DND-41 (cell line): ENCODE measurements around the gene STAC2.
A peak's percentile ranks its signal among the peaks of the same experiment; 100 is the strongest.

ENCODE experiments used
- ATAC-seq: fragments of 200-7000 bp; cut with Tn5 transposase; 3 replicates; pipeline ENCODE4 v1.9.1; 2021; ENCODE audit warnings: low read depth; ENCODE audit not compliant: insufficient read depth
- DNase-seq: peaks from one replicate; pipeline ENCODE4 v3.0.0-alpha.2; 2020
- H2AFZ ChIP-seq: 2 replicates; pipeline ENCODE4 v1.6.0; 2012; ENCODE audit warnings: low read depth, low read length
- H3K27ac ChIP-seq: 2 replicates; pipeline ENCODE4 v1.5.1; 2012; ENCODE audit warnings: low read length, inconsistent platforms
- H3K27me3 ChIP-seq: fragments of 200-600 bp; sonication (generic); 2 replicates; pipeline ENCODE4 v1.6.0; 2012; ENCODE audit warnings: low read length, mild to moderate bottlenecking, inconsistent platforms; ENCODE audit not compliant: insufficient read depth, poor library complexity
- H3K36me3 ChIP-seq: 2 replicates; pipeline ENCODE4 v1.5.1; 2012; ENCODE audit warnings: low read length, inconsistent platforms; ENCODE audit not compliant: insufficient read depth
- H3K4me1 ChIP-seq: 2 replicates; pipeline ENCODE4 v1.5.1; 2012; ENCODE audit warnings: mild to moderate bottlenecking, low read length; ENCODE audit not compliant: insufficient read depth
- H3K4me2 ChIP-seq: 2 replicates; pipeline ENCODE4 v1.6.0; 2012; ENCODE audit warnings: mild to moderate bottlenecking, moderate library complexity, low read length, inconsistent platforms; ENCODE audit not compliant: insufficient read depth
- H3K4me3 ChIP-seq, 2 experiments: fragments of 200-600 bp in 1 of 2; shearing (Covaris generic) in 1 of 2; 2 replicates each; pipeline ENCODE4 v1.5.1; 2012 to 2016; ENCODE audit warnings: inconsistent platforms in 2 of 2, low read length in 2 of 2, mild to moderate bottlenecking in 2 of 2, low read depth in 1 of 2, moderate library complexity in 1 of 2
- H3K79me2 ChIP-seq: 2 replicates; pipeline ENCODE4 v1.6.0; 2012; ENCODE audit warnings: low read length, inconsistent platforms; ENCODE audit not compliant: insufficient read depth
- H3K9ac ChIP-seq: 2 replicates; pipeline ENCODE4 v1.6.0; 2012; ENCODE audit warnings: low read depth, mild to moderate bottlenecking, inconsistent platforms, low read length, moderate library complexity
- H3K9me3 ChIP-seq: 2 replicates; pipeline ENCODE4 v1.5.1; 2012; ENCODE audit warnings: low read length, moderate library complexity, mild to moderate bottlenecking, inconsistent platforms; ENCODE audit not compliant: insufficient read depth, severe bottlenecking
- H4K20me1 ChIP-seq: 2 replicates; pipeline ENCODE4 v1.6.0; 2012; ENCODE audit warnings: low read length; ENCODE audit not compliant: insufficient read depth
- EZH2 ChIP-seq: IDR thresholded peaks from 3 replicates; pipeline ENCODE4 v1.6.1; 2012; ENCODE audit warnings: borderline replicate concordance, low read depth, mild to moderate bottlenecking, moderate library complexity, low read length, inconsistent platforms; ENCODE audit not compliant: severe bottlenecking
- TF ChIP-seq, protein P1 (sequence below): IDR thresholded peaks from 2 replicates; pipeline ENCODE4 v1.5.1; 2012; ENCODE audit warnings: borderline replicate concordance, low read length, moderate library complexity, mild to moderate bottlenecking; ENCODE audit not compliant: poor library complexity, severe bottlenecking; ENCODE audit errors: extremely low read depth

The STAC2 gene

DNA sequence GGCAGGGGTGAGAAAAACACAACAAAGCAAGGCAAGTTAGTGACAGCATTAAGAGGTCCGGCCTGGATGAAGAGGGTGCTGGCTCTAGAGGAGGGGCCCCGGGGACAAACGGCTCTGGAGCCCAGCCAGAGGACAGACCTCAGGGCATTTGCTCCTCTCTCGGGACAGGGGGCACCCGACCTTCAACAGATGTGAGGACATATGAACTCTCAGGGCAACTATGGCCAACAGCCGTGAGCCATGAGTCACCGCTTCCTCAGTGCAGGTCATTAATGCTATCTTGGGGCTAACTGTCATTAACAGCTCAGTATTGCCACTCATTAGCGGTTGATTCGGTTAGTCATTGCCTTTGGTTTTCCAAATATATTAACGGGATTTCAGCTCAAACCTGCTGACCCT is 50.1 kb downstream of the STAC2 start:
- no peak for DNase-seq
- H3K4me1 ChIP-seq, result peaks cover 46% of the 10 kb centered on the region

DNA sequence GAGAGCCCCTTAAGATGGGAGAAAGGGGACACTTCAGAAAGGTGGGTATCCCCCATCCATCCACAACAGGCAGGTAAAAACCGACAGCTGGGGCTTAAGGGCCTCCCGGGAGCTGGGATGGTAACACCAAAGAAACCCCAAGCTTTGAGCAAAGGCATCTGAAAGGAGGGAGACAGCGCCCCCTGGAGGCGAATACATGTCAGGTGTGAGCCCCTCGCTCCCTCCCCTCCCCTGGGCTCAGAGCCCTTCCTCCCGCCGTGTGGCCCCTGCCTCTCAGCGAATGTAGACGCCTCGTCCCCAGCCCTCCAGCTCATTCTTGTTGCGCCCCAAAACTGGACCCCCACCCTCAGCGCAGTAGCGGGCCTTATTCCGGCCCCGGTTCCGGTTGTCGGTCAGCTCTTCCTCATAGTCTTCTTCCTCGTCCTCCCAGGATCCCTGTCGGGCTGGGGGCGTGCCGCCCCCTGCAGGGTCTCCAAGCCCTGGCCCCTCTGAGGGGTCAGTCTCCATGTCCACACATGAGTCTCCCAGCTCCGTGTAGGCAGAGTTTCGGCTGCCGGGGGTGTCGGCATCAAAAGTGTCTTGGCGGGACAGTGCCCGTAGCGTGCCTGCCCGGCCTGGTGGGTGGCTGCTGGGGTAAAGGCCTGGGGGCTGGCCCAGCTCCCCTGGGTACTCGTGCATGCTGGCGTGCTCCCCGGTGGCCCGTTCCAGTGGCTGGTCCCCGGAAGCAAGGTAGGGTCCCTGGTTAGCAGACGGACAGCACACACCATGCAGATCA is 50.6 kb downstream of the STAC2 start:
- TF ChIP-seq, protein P1, sequence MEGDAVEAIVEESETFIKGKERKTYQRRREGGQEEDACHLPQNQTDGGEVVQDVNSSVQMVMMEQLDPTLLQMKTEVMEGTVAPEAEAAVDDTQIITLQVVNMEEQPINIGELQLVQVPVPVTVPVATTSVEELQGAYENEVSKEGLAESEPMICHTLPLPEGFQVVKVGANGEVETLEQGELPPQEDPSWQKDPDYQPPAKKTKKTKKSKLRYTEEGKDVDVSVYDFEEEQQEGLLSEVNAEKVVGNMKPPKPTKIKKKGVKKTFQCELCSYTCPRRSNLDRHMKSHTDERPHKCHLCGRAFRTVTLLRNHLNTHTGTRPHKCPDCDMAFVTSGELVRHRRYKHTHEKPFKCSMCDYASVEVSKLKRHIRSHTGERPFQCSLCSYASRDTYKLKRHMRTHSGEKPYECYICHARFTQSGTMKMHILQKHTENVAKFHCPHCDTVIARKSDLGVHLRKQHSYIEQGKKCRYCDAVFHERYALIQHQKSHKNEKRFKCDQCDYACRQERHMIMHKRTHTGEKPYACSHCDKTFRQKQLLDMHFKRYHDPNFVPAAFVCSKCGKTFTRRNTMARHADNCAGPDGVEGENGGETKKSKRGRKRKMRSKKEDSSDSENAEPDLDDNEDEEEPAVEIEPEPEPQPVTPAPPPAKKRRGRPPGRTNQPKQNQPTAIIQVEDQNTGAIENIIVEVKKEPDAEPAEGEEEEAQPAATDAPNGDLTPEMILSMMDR, result peak; percentile 96
- TF ChIP-seq EZH2, result no peak
- Histone ChIP-seq H3K36me3 (peaks cover 42% of the 10 kb centered on the region), H4K20me1 (no peaks in the 10 kb centered on the region), H3K79me2 (no peaks in the 10 kb centered on the region), H3K9ac (0 out of 2 replicates have a peak overlapping the region, but pooled peaks have one; percentile 50), H3K27ac (peak overlapping the region; percentile 97), H2AFZ (no peak overlapping the region), H3K27me3 (no peaks in the 10 kb centered on the region), H3K4me2 (no peak overlapping the region; the same call in 1 of the 2 replicates), H3K9me3 (no peaks in the 10 kb centered on the region), H3K4me1 (peaks cover 52% of the 10 kb centered on the region), H3K4me3 (no peak overlapping the region)
- peak; percentile 67 for ATAC-seq
- peak; percentile 86 for DNase-seq

More for the DNA sequence above, 50.1 kb downstream of the STAC2 start:
- no peak for ATAC-seq
- Histone ChIP-seq H2AFZ (no peak overlapping the region), H3K4me3 (no peak overlapping the region), H3K79me2 (no peaks in the 10 kb centered on the region), H3K9ac (no peak overlapping the region), H3K9me3 (no peaks in the 10 kb centered on the region), H3K36me3 (peaks cover 42% of the 10 kb centered on the region), H3K27ac (peak overlapping the region; percentile 24; the same call in 1 of the 2 replicates), H4K20me1 (no peaks in the 10 kb centered on the region), H3K4me2 (no peak overlapping the region), H3K27me3 (no peaks in the 10 kb centered on the region)
- TF ChIP-seq, protein P1, result no peak
- no peak for TF ChIP-seq EZH2

DNA sequence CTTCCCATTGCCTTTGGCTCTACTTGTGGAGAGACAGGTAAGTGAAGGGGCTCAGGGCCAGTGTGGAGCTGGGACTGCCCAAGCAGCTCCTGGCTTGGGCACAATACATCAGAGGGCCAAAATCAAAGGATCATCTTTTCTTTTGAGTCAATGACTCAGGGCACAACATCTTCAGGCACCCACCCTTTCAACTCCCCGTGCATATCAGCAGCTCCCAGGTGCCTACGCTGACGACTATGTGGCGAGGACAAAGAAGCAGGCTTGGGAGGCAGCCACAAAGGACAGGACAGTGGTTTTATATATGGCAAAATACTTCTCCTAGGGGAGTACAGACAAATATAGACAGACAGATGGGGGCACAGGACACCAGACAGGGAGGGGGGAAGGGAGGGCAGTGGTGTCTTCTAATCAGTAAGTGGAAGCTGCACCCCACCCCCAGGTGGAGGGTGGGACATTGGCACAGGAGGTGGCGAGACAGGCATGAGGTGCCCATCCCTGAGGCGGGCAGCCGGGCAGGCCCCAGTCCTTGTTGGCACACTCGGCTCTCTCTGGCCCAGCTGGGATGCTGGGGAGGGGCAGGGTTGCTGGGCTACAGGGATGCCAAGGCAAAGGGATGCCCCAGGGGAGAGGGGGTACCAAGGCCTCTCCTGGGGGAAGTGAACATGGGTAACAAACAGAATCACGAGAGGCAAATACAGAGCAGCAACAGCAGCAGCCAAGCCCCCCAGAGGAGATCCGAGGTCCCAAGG is 52.0 kb downstream of the STAC2 start:
- peaks cover 35% of the 10 kb centered on the region for H3K36me3 ChIP-seq
- H3K27me3 ChIP-seq, result no peaks in the 10 kb centered on the region
- peak overlapping the region; percentile 97 for H3K27ac ChIP-seq
- H2AFZ ChIP-seq, result no peak overlapping the region
- TF ChIP-seq, protein P1, result no peak
- no peak for TF ChIP-seq EZH2
- H3K9ac ChIP-seq, result peak overlapping the region; percentile 50
- peak; percentile 70 for DNase-seq
- no peaks in the 10 kb centered on the region for H4K20me1 ChIP-seq
- H3K79me2 ChIP-seq, result no peaks in the 10 kb centered on the region
- peak; percentile 52 for ATAC-seq
- peaks cover 64% of the 10 kb centered on the region for H3K4me1 ChIP-seq
- peak overlapping the region in 1 of 2 experiments; percentile 24; a peak in 2 of 4 replicates for H3K4me3 ChIP-seq
- no peaks in the 10 kb centered on the region for H3K9me3 ChIP-seq
- H3K4me2 ChIP-seq, result peak overlapping the region; percentile 55
